SK-N-SH (cell line): ENCODE measurements around the gene MAP3K3. TPM values are rescaled to one million over a fixed set of nuclear protein-coding genes. Genes with fewer than 3 reads are reported as not detected.

Source experiments
- CTCF ChIA-PET: fragments of 300-600, 350-600 bp; formaldehyde crosslinking; extraction: SDS; loops from one replicate; lab custom pipeline; 2021; lab: Yijun Ruan, JAX
- POLR2A ChIA-PET: fragments of 350-600 bp; sonication (Branson Sonifier 250); formaldehyde crosslinking; extraction: SDS; loops from one replicate; lab custom pipeline; 2020; ENCODE audit warnings: antibody characterized with exemption, inconsistent platforms; lab: Yijun Ruan, JAX
- DNase-seq: peaks from one replicate; pipeline ENCODE4 v3.0.0; 2012
- H2AFZ ChIP-seq: fragments of 200-600 bp; sonication (generic); 2 replicates; pipeline ENCODE4 v1.8.1; 2016; ENCODE audit warnings: antibody characterized with exemption, mild to moderate bottlenecking, low read depth
- H3F3A ChIP-seq: fragments of 200-600 bp; sonication (generic); replicated peaks from 2 replicates; pipeline ENCODE3; 2016; ENCODE audit warnings: antibody characterized with exemption, mild to moderate bottlenecking; ENCODE audit not compliant: insufficient read depth
- H3K27ac ChIP-seq, 2 experiments: fragments of 200-500 bp in 1 of 2; fragments of 200-600 bp in 1 of 2; sonication (Bioruptor generic) in 1 of 2; sonication (generic), shearing (Covaris generic) in 1 of 2; 2 replicates each; pipeline versions ENCODE4 v1.5.1 to v1.6.1; 2014 to 2016; ENCODE audit warnings: low read depth in 2 of 2, inconsistent platforms in 1 of 2, low read length in 1 of 2, mild to moderate bottlenecking in 1 of 2, mixed read lengths in 1 of 2
- H3K27me3 ChIP-seq: fragments of 200-600 bp; sonication (generic), shearing (Covaris generic); 2 replicates; pipeline ENCODE4 v1.6.1; 2016; ENCODE audit warnings: mixed run types; ENCODE audit not compliant: insufficient read depth
- H3K36me3 ChIP-seq, 2 experiments: fragments of 200-500 bp in 1 of 2; fragments of 200-600 bp in 1 of 2; sonication (Bioruptor generic) in 1 of 2; sonication (generic) in 1 of 2; replicated peaks in 1 of 2; 2 replicates each; pipeline versions ENCODE3 to v1.5.1; 2014 to 2016; ENCODE audit warnings: low read length in 1 of 2, mild to moderate bottlenecking in 1 of 2; ENCODE audit not compliant: insufficient read depth in 2 of 2, control insufficient read depth in 1 of 2
- H3K4me1 ChIP-seq, 2 experiments: fragments of 200-500 bp in 1 of 2; fragments of 200-600 bp in 1 of 2; sonication (Bioruptor generic) in 1 of 2; sonication (generic), shearing (Covaris generic) in 1 of 2; 2 replicates each; pipeline versions ENCODE4 v1.5.1 to v1.6.1; 2014 to 2016; ENCODE audit warnings: low read depth in 1 of 2, low read length in 1 of 2, mixed run types in 1 of 2; ENCODE audit not compliant: insufficient read depth in 2 of 2, control insufficient read depth in 1 of 2
- H3K4me2 ChIP-seq: fragments of 200-600 bp; sonication (generic), shearing (Covaris generic); 2 replicates; pipeline ENCODE4 v1.6.1; 2017; ENCODE audit warnings: mixed run types
- H3K4me3 ChIP-seq, 2 experiments: fragments of 200-500 bp in 1 of 2; fragments of 200-600 bp in 1 of 2; sonication (Bioruptor generic) in 1 of 2; sonication (generic), shearing (Covaris generic) in 1 of 2; 2 replicates each; pipeline versions ENCODE4 v1.5.1 to v1.8.1; 2014 to 2016; ENCODE audit warnings: low read depth in 2 of 2, inconsistent platforms in 1 of 2, low read length in 1 of 2, mild to moderate bottlenecking in 1 of 2, mixed read lengths in 1 of 2, moderate library complexity in 1 of 2
- H3K79me2 ChIP-seq: fragments of 200-600 bp; sonication (generic); 2 replicates; pipeline ENCODE4 v1.8.1; 2017; ENCODE audit warnings: mild to moderate bottlenecking; ENCODE audit not compliant: insufficient read depth
- H3K9ac ChIP-seq: fragments of 200-600 bp; sonication (generic); 2 replicates; pipeline ENCODE4 v1.6.1; 2017; ENCODE audit warnings: mixed run types
- H3K9me2 ChIP-seq: fragments of 200-600 bp; sonication (generic); 2 replicates; pipeline ENCODE4 v1.6.1; 2017; ENCODE audit warnings: mixed run types
- H3K9me3 ChIP-seq: fragments of 200-600 bp; sonication (generic); 2 replicates; pipeline ENCODE4 v1.6.1; 2017; ENCODE audit warnings: mixed run types, mild to moderate bottlenecking, moderate library complexity
- H4K20me1 ChIP-seq: fragments of 200-600 bp; sonication (generic); 2 replicates; pipeline ENCODE4 v1.6.1; 2017; ENCODE audit warnings: mild to moderate bottlenecking, mixed run types; ENCODE audit not compliant: insufficient read depth
- CHD2 ChIP-seq: fragments of 150-350 bp; IDR thresholded peaks from 2 replicates; pipeline ENCODE4 v1.6.1; 2018; ENCODE audit warnings: low read length; ENCODE audit not compliant: partially characterized antibody
- FOXM1 ChIP-seq: IDR thresholded peaks from 2 replicates; pipeline ENCODE4 v1.4.0; 2012; ENCODE audit warnings: low read depth, mild to moderate bottlenecking
- GABPA ChIP-seq: IDR thresholded peaks from 2 replicates; pipeline ENCODE4 v1.4.0; 2012; ENCODE audit warnings: low read depth, mild to moderate bottlenecking
- MEF2A ChIP-seq: IDR thresholded peaks from 2 replicates; pipeline ENCODE4 v1.4.0; 2012; ENCODE audit warnings: low read depth, borderline replicate concordance
- MXI1 ChIP-seq: IDR thresholded peaks from 2 replicates; pipeline ENCODE4 v1.6.1; 2012; ENCODE audit warnings: mild to moderate bottlenecking, low read depth, low read length, improper control_type of control experiment
- NFIC ChIP-seq: IDR thresholded peaks from 2 replicates; pipeline ENCODE4 v1.4.0; 2012; ENCODE audit warnings: borderline replicate concordance
- PBX3 ChIP-seq: IDR thresholded peaks from 2 replicates; pipeline ENCODE4; 2012
- POLR2AphosphoS5 ChIP-seq: IDR thresholded peaks from 2 replicates; pipeline ENCODE4 v1.6.1; 2012; ENCODE audit warnings: low read depth, low read length
- RCOR1 ChIP-seq: fragments of 150-350 bp; IDR thresholded peaks from 2 replicates; pipeline ENCODE4 v1.6.1; 2017; ENCODE audit warnings: antibody characterized with exemption, low read length
- REST ChIP-seq: IDR thresholded peaks from 2 replicates; pipeline ENCODE4 v1.6.1; 2012; ENCODE audit warnings: mild to moderate bottlenecking, low read depth, low read length, moderate library complexity
- RFX5 ChIP-seq: IDR thresholded peaks from 2 replicates; pipeline ENCODE4 v1.6.1; 2012; ENCODE audit warnings: mild to moderate bottlenecking, improper control_type of control experiment, low read length
- RXRA ChIP-seq: IDR thresholded peaks from 2 replicates; pipeline ENCODE4 v1.4.0; 2012; ENCODE audit warnings: low read depth, mild to moderate bottlenecking, borderline replicate concordance
- SIN3A ChIP-seq: IDR thresholded peaks from 2 replicates; pipeline ENCODE4 v1.6.1; 2012; ENCODE audit warnings: low read depth, mild to moderate bottlenecking, low read length, moderate library complexity, borderline replicate concordance
- TAF1 ChIP-seq: IDR thresholded peaks from 2 replicates; pipeline ENCODE4 v1.6.1; 2012; ENCODE audit warnings: low read depth, mild to moderate bottlenecking, low read length, moderate library complexity, borderline replicate concordance
- TCF12 ChIP-seq: IDR thresholded peaks from 2 replicates; pipeline ENCODE4 v1.4.0; 2012
- WGBS: methylation state at CpG from one replicate; pipeline ENCODE4 v1.1.6; 2017; ENCODE audit warnings: low lambda C conversion rate; 5-methylcytosine and 5-hydroxymethylcytosine counted together
- polyA plus RNA-seq, 3 experiments: library from polyadenylated mRNA; depleted of rRNA; stranded (reverse); fragments of >200 nt; gene quantifications; 2 replicates each; pipeline ENCODE4 v1.2.3, GENCODE V29; 2012
- TF ChIP-seq, protein P1 (sequence below): fragments of 150-350 bp; IDR thresholded peaks from 2 replicates; pipeline ENCODE4 v1.6.1; 2017; ENCODE audit warnings: antibody characterized with exemption, low read length, low read depth, borderline replicate concordance

The MAP3K3 gene
- polyA plus RNA-seq, 1 of the 3 experiments (the other 2 are of a cell fraction) = 25.3 TPM

DNA sequence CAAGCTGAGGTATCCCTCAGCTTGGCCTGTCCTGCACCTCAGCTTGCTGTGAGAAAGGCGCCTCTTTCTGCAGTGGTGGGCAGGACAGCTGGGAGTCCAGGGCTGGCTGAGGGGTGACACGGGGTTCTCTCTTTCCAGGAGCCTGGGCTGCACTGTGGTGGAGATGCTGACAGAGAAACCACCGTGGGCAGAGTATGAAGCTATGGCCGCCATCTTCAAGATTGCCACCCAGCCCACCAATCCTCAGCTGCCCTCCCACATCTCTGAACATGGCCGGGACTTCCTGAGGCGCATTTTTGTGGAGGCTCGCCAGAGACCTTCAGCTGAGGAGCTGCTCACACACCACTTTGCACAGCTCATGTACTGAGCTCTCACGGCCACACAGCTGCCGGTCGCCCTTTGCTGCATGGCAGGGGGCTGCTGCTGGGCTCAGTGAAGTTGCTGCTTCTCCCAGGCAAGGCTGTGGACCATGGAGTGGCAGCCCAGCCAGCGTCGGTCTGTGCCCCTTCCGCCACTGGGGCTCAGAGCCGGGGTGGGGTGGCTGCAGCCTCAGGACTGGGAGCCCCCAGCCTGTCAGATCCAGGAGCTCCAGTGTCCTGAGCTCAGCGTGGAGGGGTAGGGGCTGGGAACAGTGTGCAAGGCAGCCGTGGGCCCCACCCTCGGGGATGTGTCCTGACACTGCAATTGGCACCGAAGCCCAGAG lies 71.3 kb downstream of the MAP3K3 start (continued):
- TF ChIP-seq, protein P1, sequence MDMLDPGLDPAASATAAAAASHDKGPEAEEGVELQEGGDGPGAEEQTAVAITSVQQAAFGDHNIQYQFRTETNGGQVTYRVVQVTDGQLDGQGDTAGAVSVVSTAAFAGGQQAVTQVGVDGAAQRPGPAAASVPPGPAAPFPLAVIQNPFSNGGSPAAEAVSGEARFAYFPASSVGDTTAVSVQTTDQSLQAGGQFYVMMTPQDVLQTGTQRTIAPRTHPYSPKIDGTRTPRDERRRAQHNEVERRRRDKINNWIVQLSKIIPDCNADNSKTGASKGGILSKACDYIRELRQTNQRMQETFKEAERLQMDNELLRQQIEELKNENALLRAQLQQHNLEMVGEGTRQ = no peak
- TF ChIP-seq MXI1 (no peak), NFIC (no peak), TAF1 (no peak), SIN3A (no peak), FOXM1 (no peak), MEF2A (no peak), RXRA (no peak)

GRCh38 chr17:63694229-63694949 lies 72.2 kb downstream of the MAP3K3 start:
- WGBS = 81% methylated on average over 9 of the region's 12 CpGs
- DNase-seq = peak; percentile 84
- TF ChIP-seq RCOR1 (no peak), GABPA (no peak), POLR2AphosphoS5 (0 out of 2 replicates have a peak, but pooled peaks have one; percentile 10), TCF12 (no peak), REST (no peak), FOXM1 (no peak), MXI1 (no peak), RFX5 (no peak), PBX3 (0 out of 2 replicates have a peak, but pooled peaks have one; percentile 9), MEF2A (no peak), SIN3A (no peak), CHD2 (peak; percentile 37)
- H3K9me3 ChIP-seq = no peaks in the 10 kb centered on the region
- no peak overlapping the region for H2AFZ ChIP-seq
- H3K79me2 ChIP-seq = peaks cover 17% of the 10 kb centered on the region; the same call in 1 of the 2 replicates
- H3K4me2 ChIP-seq = no peak overlapping the region
- ChIA-PET POLR2A (interaction anchor here (0.6 to 5.1 kb wide), 19 partner anchors 11 to 855 kb away, joined by 3 to 36 read pairs (median 3); partner anchors contain the start of genes CCDC47, CYB561, DDX42 and MAP3K3), CTCF (interaction anchor here (0.8 to 14.8 kb wide), 11 partner anchors 14 to 269 kb away, joined by 3 to 233 read pairs (median 5); no protein-coding TSS in a partner anchor)
- H3F3A ChIP-seq = peaks cover 45% of the 10 kb centered on the region
- peak overlapping the region in 1 of 2 experiments; percentile 80; a peak in 2 of 4 replicates for H3K27ac ChIP-seq
- H3K27me3 ChIP-seq = no peaks in the 10 kb centered on the region
- H3K9ac ChIP-seq = no peak overlapping the region
- H3K36me3 ChIP-seq = peaks cover 29 to 62% of the 10 kb centered on the region in 2 experiments
- H4K20me1 ChIP-seq = peaks cover 11% of the 10 kb centered on the region
- H3K9me2 ChIP-seq = no peaks in the 10 kb centered on the region
- H3K4me3 ChIP-seq = no peak overlapping the region
- H3K4me1 ChIP-seq = peaks cover 0 to 53% of the 10 kb centered on the region in 2 experiments; a peak in 2 of 4 replicates
